G401 (cell line): Measurements from ENCODE around the gene AKIRIN1. TPM values are rescaled to one million over a fixed set of nuclear protein-coding genes. Genes with fewer than 3 reads are reported as not detected.
"Not testable (repeated sequence)": the region's sequence is repeated elsewhere in the genome, so short reads cannot be mapped to it uniquely, and the experiment has no call there.

Source experiments
- DNase-seq: peaks from one replicate; pipeline ENCODE4 v3.0.0-alpha.2; 2015; ENCODE audit warnings: low spot score
- in situ Hi-C: cut with HindIII; loops from 2 replicates; pipeline ENCODE4 v1.10.0; 2016; ENCODE audit warnings: low sequenced_read_pairs, mixed read lengths
- total RNA-seq: library from RNA; depleted of rRNA; stranded (reverse); fragments of >200 nt; shearing (Covaris generic); gene quantifications from 2 replicates; pipeline ENCODE4 v1.2.3, GENCODE V29; 2014; rRNA removed

The AKIRIN1 gene
- total RNA-seq, 1 experiment from 2014 or later: 107 TPM

GRCh38 chr1:39026866-39027507 lies 35.9 kb downstream of the AKIRIN1 start:
- no peak for DNase-seq
- in situ Hi-C loops: no loop called here

- DNase-seq: no peak
- in situ Hi-C loops: no loop called here
These were observed 43.1 kb downstream of the AKIRIN1 start for GRCh38 chr1:39034114-39034654.

- DNase-seq: no peak
- in situ Hi-C loops: no loop called here
These were observed 45.6 kb downstream of the AKIRIN1 start for GRCh38 chr1:39036678-39037077.

- in situ Hi-C loops: no loop called here
- DNase-seq: no peak
These were observed 52.4 kb downstream of the AKIRIN1 start for GRCh38 chr1:39043513-39043912.

- in situ Hi-C loops: no loop called here
- no peak for DNase-seq
These were observed 53.7 kb downstream of the AKIRIN1 start for GRCh38 chr1:39044762-39045161.

GRCh38 chr1:39045231-39045630 lies 54.2 kb downstream of the AKIRIN1 start:
- in situ Hi-C loops: no loop called here
- no peak for DNase-seq

- in situ Hi-C loops: no loop called here
- no peak for DNase-seq
These were observed 55.6 kb downstream of the AKIRIN1 start for GRCh38 chr1:39046613-39047210.

- DNase-seq: no peak
- in situ Hi-C loops: no loop called here
These were observed 56.5 kb downstream of the AKIRIN1 start for GRCh38 chr1:39047374-39048229.

GRCh38 chr1:39048745-39049370 lies 57.8 kb downstream of the AKIRIN1 start:
- DNase-seq: no peak
- in situ Hi-C loops: no loop called here

- DNase-seq: no peak
- in situ Hi-C loops: no loop called here
These were observed 58.9 kb downstream of the AKIRIN1 start for GRCh38 chr1:39050001-39050400.

GRCh38 chr1:39051193-39051850 lies 60.2 kb downstream of the AKIRIN1 start:
- DNase-seq, in situ Hi-C loops: not testable (repeated sequence)

- in situ Hi-C loops: no loop called here
- DNase-seq: no peak
These were observed 60.9 kb downstream of the AKIRIN1 start for GRCh38 chr1:39051956-39052355.

- in situ Hi-C loops, DNase-seq: not testable (repeated sequence)
These were observed 64.2 kb downstream of the AKIRIN1 start for GRCh38 chr1:39055213-39055710.

Other genes with a start within 250 kb of the AKIRIN1 start
- 22.2 and 29.8 TPM in 2 replicates for gene RRAGC, start 131.5 kb upstream of the AKIRIN1 start, total RNA-seq
- 34.3 and 48.0 TPM in 2 replicates for gene MYCBP, start 117.9 kb upstream of the AKIRIN1 start, total RNA-seq
- gene GJA9, start 109.7 kb upstream of the AKIRIN1 start, total RNA-seq: not detected in 2 replicates
- 4.5 TPM in 1 of 2 replicates, not detected in the other for gene RHBDL2, start 49.4 kb upstream of the AKIRIN1 start, total RNA-seq
- gene NDUFS5, start 35.1 kb downstream of the AKIRIN1 start, total RNA-seq: 764 and 816 TPM in 2 replicates
- gene MACF1, start 213.4 kb downstream of the AKIRIN1 start, total RNA-seq: 89.7 and 134 TPM in 2 replicates